ENCODE data around the gene RAD51B.

The RAD51B gene

GRCh38 chr14:68575426-68575825, 755.8 kb downstream of the RAD51B start:
- DNase-seq (ENCODE audit: low spot score): no peak
- H3K27ac ChIP-seq: peak overlapping the region; percentile 89
- ChIA-PET POLR2A (ENCODE audit: low non-redundant PET) (no interaction called here), CTCF (interaction anchor here (0.6 kb wide), 1 partner anchor 957 kb away, joined by 3 read pairs; no protein-coding TSS in a partner anchor)
- no peak for TF ChIP-seq CTCF (conservative IDR thresholded peaks at IDR 0.05; ENCODE audit: low read depth)

DNA sequence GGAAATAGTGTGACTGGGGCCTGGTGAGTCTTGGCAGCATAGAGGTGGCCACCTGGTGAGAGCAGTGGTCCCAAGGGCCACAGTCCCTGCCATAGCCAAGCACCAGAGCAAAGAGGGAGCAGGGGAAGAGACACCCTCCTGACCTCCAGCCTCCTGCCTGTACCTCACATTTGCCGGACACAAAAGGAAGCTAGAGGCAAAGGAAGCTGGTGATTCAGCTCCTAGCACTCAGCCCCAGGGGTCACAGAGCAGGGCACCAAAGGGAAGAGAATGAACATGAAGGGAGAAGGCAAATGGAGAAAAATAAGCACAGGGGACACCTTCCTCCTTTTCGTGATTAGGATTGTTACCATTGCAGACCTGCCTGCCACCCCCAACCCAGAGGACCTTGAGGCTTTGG, 756.5 kb downstream of the RAD51B start:
- CTCF ChIA-PET: no interaction called here
- POLR2A ChIA-PET (ENCODE audit: low non-redundant PET): no interaction called here
- DNase-seq (ENCODE audit: low spot score): no peak
- H3K27ac ChIP-seq: peak overlapping the region; percentile 89
- no peak for TF ChIP-seq CTCF (conservative IDR thresholded peaks at IDR 0.05; ENCODE audit: low read depth)

GRCh38 chr14:68576496-68577244, 757.1 kb downstream of the RAD51B start:
- CTCF ChIA-PET: no interaction called here
- H3K27ac ChIP-seq: peak overlapping the region; percentile 89
- POLR2A ChIA-PET (ENCODE audit: low non-redundant PET): no interaction called here
- peak; percentile 53 for DNase-seq (ENCODE audit: low spot score)
- no peak for TF ChIP-seq CTCF (conservative IDR thresholded peaks at IDR 0.05; ENCODE audit: low read depth)

GRCh38 chr14:68577802-68578541, 758.4 kb downstream of the RAD51B start:
- ChIA-PET POLR2A (ENCODE audit: low non-redundant PET) (no interaction called here), CTCF (interaction anchor here (0.6 kb wide), 2 partner anchors 211 to 739 kb away, joined by 4 to 7 read pairs; no protein-coding TSS in a partner anchor)
- peak overlapping the region; percentile 89 for H3K27ac ChIP-seq
- peak; percentile 94 for DNase-seq (ENCODE audit: low spot score)
- no peak for TF ChIP-seq CTCF (conservative IDR thresholded peaks at IDR 0.05; ENCODE audit: low read depth)

DNA sequence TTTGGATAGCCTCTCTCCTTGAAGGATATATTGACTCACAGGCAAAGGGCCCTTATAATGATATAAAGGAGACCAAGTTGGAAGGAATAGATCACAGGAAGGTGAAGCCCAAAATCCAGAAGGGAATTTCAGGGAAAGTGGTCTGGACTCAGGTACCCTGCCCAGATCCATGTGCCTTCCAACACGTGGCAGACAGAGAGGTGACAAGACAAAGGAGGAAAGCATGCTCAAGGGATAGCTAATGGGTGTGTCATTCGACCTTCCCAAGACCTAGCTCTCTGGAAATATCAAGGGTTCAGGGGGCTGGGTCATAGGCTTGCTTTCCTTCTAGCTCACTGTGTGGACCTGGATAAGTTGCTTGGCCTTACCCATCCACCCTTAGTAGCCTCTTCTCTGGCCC, 759.0 kb downstream of the RAD51B start:
- CTCF ChIA-PET: interaction anchor here (0.6 kb wide), 2 partner anchors 211 to 740 kb away, joined by 4 to 7 read pairs; no protein-coding TSS in a partner anchor
- no peak for DNase-seq (ENCODE audit: low spot score)
- POLR2A ChIA-PET (ENCODE audit: low non-redundant PET): no interaction called here
- no peak for TF ChIP-seq CTCF (conservative IDR thresholded peaks at IDR 0.05; ENCODE audit: low read depth)
- peak overlapping the region; percentile 89; the same call in 1 of the 2 replicates for H3K27ac ChIP-seq

- DNase-seq (ENCODE audit: low spot score): no peak
- POLR2A ChIA-PET (ENCODE audit: low non-redundant PET): no interaction called here
- peak overlapping the region; percentile 59 for H3K27ac ChIP-seq
- CTCF ChIA-PET: no interaction called here
- TF ChIP-seq CTCF (conservative IDR thresholded peaks at IDR 0.05; ENCODE audit: low read depth): no peak
These were observed 760.6 kb downstream of the RAD51B start for GRCh38 chr14:68580096-68580645.

All from RWPE1 (cell line).